H1 (cell line): ENCODE measurements around the gene CDC42SE2. TPM values are rescaled to one million over a fixed set of nuclear protein-coding genes. Genes with fewer than 3 reads are reported as not detected.
"Not testable (repeated sequence)": the region's sequence is repeated elsewhere in the genome, so short reads cannot be mapped to it uniquely, and the experiment has no call there.

Experiments
- CTCF ChIA-PET: fragments of 300-600 bp; sonication (Branson Sonifier 250); formaldehyde crosslinking; loops from one replicate; lab custom pipeline; 2021; ENCODE audit not compliant: partially characterized antibody; lab: Charles Lee
- POLR2A ChIA-PET: fragments of 300-600 bp; sonication (Branson Sonifier 250); formaldehyde crosslinking; loops from one replicate; lab custom pipeline; 2021; ENCODE audit warnings: inconsistent platforms; ENCODE audit not compliant: partially characterized antibody; lab: Charles Lee
- DNase-seq, 2 experiments: peaks; one replicate each; pipeline versions ENCODE4 v3.0.0 to v3.0.0-alpha.2; 2010 to 2022; ENCODE audit warnings: low spot score in 2 of 2, low read depth in 1 of 2, mixed read lengths in 1 of 2
- FAIRE-seq: peaks from 2 replicates; lab custom pipeline; 2011; peaks lifted over from hg19 to GRCh38; lab: Jason Lieb, UNC
- H2AFZ ChIP-seq: 2 replicates; pipeline ENCODE4 v1.8.1; 2012; ENCODE audit warnings: low read length, inconsistent platforms
- H2AK5ac ChIP-seq: 2 replicates; pipeline ENCODE4 v1.6.1; 2013; ENCODE audit warnings: low read depth, low read length
- H2BK120ac ChIP-seq: replicated peaks from 2 replicates; pipeline ENCODE3; 2013; ENCODE audit warnings: low read depth, low read length, inconsistent platforms
- H2BK12ac ChIP-seq: 2 replicates; pipeline ENCODE4 v1.6.1; 2013; ENCODE audit warnings: low read depth, low read length
- H2BK15ac ChIP-seq: 2 replicates; pipeline ENCODE4 v1.6.1; 2013; ENCODE audit warnings: low read length
- H2BK20ac ChIP-seq: 2 replicates; pipeline ENCODE4 v1.6.1; 2013; ENCODE audit warnings: low read length
- H2BK5ac ChIP-seq: 2 replicates; pipeline ENCODE4 v1.6.1; 2013; ENCODE audit warnings: low read depth, low read length
- H3K14ac ChIP-seq: 2 replicates; pipeline ENCODE4 v1.6.1; 2013; ENCODE audit warnings: inconsistent platforms; ENCODE audit not compliant: insufficient read length
- H3K18ac ChIP-seq: 2 replicates; pipeline ENCODE4 v1.6.1; 2013; ENCODE audit warnings: low read length; ENCODE audit errors: extremely low read depth
- H3K23ac ChIP-seq: 2 replicates; pipeline ENCODE4 v1.6.1; 2013; ENCODE audit warnings: inconsistent platforms; ENCODE audit not compliant: insufficient read length
- H3K23me2 ChIP-seq: 2 replicates; pipeline ENCODE4 v1.6.1; 2013; ENCODE audit warnings: low read depth, low read length
- H3K27ac ChIP-seq: 2 replicates; pipeline ENCODE4 v1.6.1; 2011; ENCODE audit warnings: low read depth, low read length, inconsistent platforms
- H3K27me3 ChIP-seq, 4 experiments: replicated peaks in 1 of 4; 1 replicate in 1 of 4; 2 replicates in 3 of 4; pipeline versions ENCODE4 v1.6.1 to v1.8.1; 2011 to 2013; ENCODE audit warnings: low read length in 3 of 4, mild to moderate bottlenecking in 3 of 4, inconsistent platforms in 2 of 4, mixed read lengths in 2 of 4, moderate library complexity in 1 of 4; ENCODE audit not compliant: control insufficient read depth in 3 of 4, insufficient read depth in 3 of 4; ENCODE audit errors: extremely low read depth in 1 of 4
- H3K36me3 ChIP-seq, 4 experiments: 2 replicates each; pipeline versions ENCODE4 v1.6.1 to v1.8.1; 2011 to 2013; ENCODE audit warnings: mild to moderate bottlenecking in 4 of 4, low read length in 3 of 4, moderate library complexity in 2 of 4, control low read depth in 1 of 4, inconsistent platforms in 1 of 4; ENCODE audit not compliant: insufficient read depth in 4 of 4, control insufficient read depth in 2 of 4
- H3K4ac ChIP-seq: replicated peaks from 2 replicates; pipeline ENCODE3; 2013; ENCODE audit warnings: low read length, low read depth, mixed read lengths, inconsistent platforms; ENCODE audit not compliant: insufficient read length
- H3K4me1 ChIP-seq, 4 experiments: replicated peaks in 1 of 4; 1 replicate in 1 of 4; 2 replicates in 3 of 4; pipeline versions ENCODE4 v1.6.1 to v1.8.1; 2011 to 2013; ENCODE audit warnings: low read length in 3 of 4, inconsistent platforms in 2 of 4, mixed read lengths in 1 of 4; ENCODE audit not compliant: insufficient read depth in 4 of 4, control insufficient read depth in 3 of 4
- H3K4me2 ChIP-seq, 2 experiments: 2 replicates each; pipeline versions ENCODE4 v1.6.1 to v1.8.1; 2011 to 2013; ENCODE audit warnings: low read depth in 2 of 2, low read length in 2 of 2, control low read depth in 1 of 2, inconsistent platforms in 1 of 2, mild to moderate bottlenecking in 1 of 2; ENCODE audit not compliant: insufficient read depth in 1 of 2
- H3K4me3 ChIP-seq, 4 experiments: fragments of 200-600, 300-600 bp in 1 of 4; sonication (generic), shearing (Covaris generic), sonication (Bioruptor Twin) in 1 of 4; 2 replicates each; pipeline versions ENCODE4 v1.5.1 to v1.8.1; 2011 to 2016; ENCODE audit warnings: low read length in 4 of 4, low read depth in 3 of 4, control low read depth in 2 of 4, inconsistent platforms in 2 of 4, mild to moderate bottlenecking in 2 of 4, mixed read lengths in 1 of 4, moderate library complexity in 1 of 4; ENCODE audit not compliant: insufficient read depth in 2 of 4; ENCODE audit errors: extremely low read depth in 1 of 4
- H3K56ac ChIP-seq: replicated peaks from 2 replicates; pipeline ENCODE3; 2013; ENCODE audit warnings: low read depth, mild to moderate bottlenecking, mixed read lengths, low read length, inconsistent platforms; ENCODE audit not compliant: insufficient read length
- H3K79me1 ChIP-seq: 2 replicates; pipeline ENCODE4 v1.6.1; 2013; ENCODE audit warnings: low read depth, low read length, control low read depth
- H3K79me2 ChIP-seq, 2 experiments: 2 replicates each; pipeline versions ENCODE4 v1.6.1 to v1.8.1; 2012 to 2013; ENCODE audit warnings: low read length in 2 of 2, mild to moderate bottlenecking in 2 of 2, inconsistent platforms in 1 of 2; ENCODE audit not compliant: insufficient read depth in 2 of 2, control insufficient read depth in 1 of 2
- H3K9ac ChIP-seq, 4 experiments: replicated peaks in 1 of 4; 1 replicate in 1 of 4; 2 replicates in 3 of 4; pipeline versions ENCODE4 v1.6.1 to v1.8.1; 2011 to 2013; ENCODE audit warnings: low read depth in 3 of 4, low read length in 3 of 4, control low read depth in 2 of 4, mild to moderate bottlenecking in 2 of 4, moderate library complexity in 2 of 4, inconsistent platforms in 1 of 4; ENCODE audit errors: extremely low read depth in 1 of 4
- H3K9me3 ChIP-seq, 2 experiments: 2 replicates each; pipeline versions ENCODE4 v1.6.1 to v1.8.1; 2012 to 2013; ENCODE audit warnings: mild to moderate bottlenecking in 2 of 2, moderate library complexity in 2 of 2, control low read depth in 1 of 2, inconsistent platforms in 1 of 2, low read depth in 1 of 2, low read length in 1 of 2, mixed read lengths in 1 of 2; ENCODE audit not compliant: insufficient read depth in 2 of 2
- H4K20me1 ChIP-seq, 2 experiments: replicated peaks in 1 of 2; 2 replicates each; pipeline versions ENCODE3 to v1.8.1; 2011 to 2013; ENCODE audit warnings: inconsistent platforms in 2 of 2, low read length in 2 of 2, mild to moderate bottlenecking in 1 of 2; ENCODE audit not compliant: insufficient read depth in 2 of 2, control insufficient read depth in 1 of 2
- H4K5ac ChIP-seq: 2 replicates; pipeline ENCODE4 v1.6.1; 2013; ENCODE audit warnings: low read length, low read depth, mixed read lengths, inconsistent platforms; ENCODE audit not compliant: insufficient read length
- H4K8ac ChIP-seq: 2 replicates; pipeline ENCODE4 v1.8.0; 2013; ENCODE audit warnings: mild to moderate bottlenecking, moderate library complexity, low read length, inconsistent platforms; ENCODE audit not compliant: insufficient read depth; ENCODE audit errors: extremely low read depth
- H4K91ac ChIP-seq: replicated peaks from 2 replicates; pipeline ENCODE3; 2013; ENCODE audit warnings: low read length, mixed read lengths, inconsistent platforms; ENCODE audit not compliant: insufficient read length
- WGBS, 2 experiments: shearing (Covaris generic) in 1 of 2; methylation state at CpG; one replicate each; pipeline versions ENCODE4 v1.1.6 to v1.1.7; 2013 to 2015; ENCODE audit warnings: low lambda C conversion rate in 2 of 2, mixed read lengths in 2 of 2, inconsistent platforms in 1 of 2, low coverage in 1 of 2, missing lambda C conversion rate in 1 of 2; ENCODE audit not compliant: insufficient replicate concordance in 2 of 2, insufficient coverage in 1 of 2, insufficient read length in 1 of 2; ENCODE audit errors: extremely low coverage in 1 of 2, missing lambda C conversion rate in 1 of 2; 5-methylcytosine and 5-hydroxymethylcytosine counted together
- polyA plus RNA-seq, 7 experiments: library from polyadenylated mRNA; depleted of rRNA in 3 of 7; stranded (reverse) in 5 of 7; unstranded in 2 of 7; fragments of >200 nt in 5 of 7; fragments of 200-250 nt in 2 of 7; gene quantifications; 1 replicate in 5 of 7; 2 replicates in 1 of 7; 4 replicates in 1 of 7; pipeline versions ENCODE4 v1.2.1 to v1.2.3, GENCODE V29; 2011 to 2013; ENCODE audit warnings: missing spikeins in 2 of 7, mixed read lengths in 2 of 7
- total RNA-seq: library from RNA; stranded (reverse); fragmentation: NEBNext Ultra II Directional; extraction: Animal tissue kit (Norgen Biotek cat#: 25700); gene quantifications from 2 replicates; pipeline ENCODE4 v1.2.1, GENCODE V29; 2021

The CDC42SE2 gene
- total and polyA plus RNA-seq, 2 of the 8 experiments (the other 6 are each of a cell fraction or from before 2014, with no cell fraction given): 16.7 to 30.8 TPM

DNA sequence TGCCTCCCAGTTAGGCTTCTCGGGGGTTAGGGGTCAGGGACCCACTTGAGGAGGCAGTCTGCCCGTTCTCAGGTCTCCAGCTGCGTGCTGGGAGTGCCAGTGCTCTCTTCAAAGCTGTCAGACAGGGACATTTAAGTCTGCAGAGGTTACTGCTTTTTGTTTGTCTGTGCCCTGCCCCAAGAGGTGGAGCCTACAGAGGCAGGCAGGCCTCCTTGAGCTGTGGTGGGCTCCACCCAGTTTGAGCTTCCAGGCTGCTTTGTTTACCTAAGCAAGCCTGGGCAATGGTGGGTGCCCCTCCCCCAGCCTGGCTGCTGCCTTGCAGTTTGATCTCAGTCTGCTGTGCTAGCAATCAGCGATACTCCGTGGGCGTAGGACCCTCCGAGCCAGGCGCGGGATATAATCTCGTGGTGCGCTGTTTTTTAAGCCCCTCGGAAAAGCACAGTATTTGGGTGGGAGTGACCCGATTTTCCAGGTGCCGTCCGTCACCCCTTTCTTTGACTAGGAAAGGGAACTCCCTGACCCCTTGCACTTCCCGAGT, 48.5 kb downstream of the CDC42SE2 start:
- WGBS, 2 experiments: 84% methylated on average over 16 of the region's 16 CpGs; no CpG with 5 or more reads in 1 of the 2 experiments
- H2BK120ac ChIP-seq, H3K18ac ChIP-seq, H4K91ac ChIP-seq, H2AFZ ChIP-seq, H3K79me1 ChIP-seq, H2BK15ac ChIP-seq, H3K4me1 ChIP-seq, H3K36me3 ChIP-seq, H4K5ac ChIP-seq, H2AK5ac ChIP-seq, H3K14ac ChIP-seq, H3K4me3 ChIP-seq, H3K4ac ChIP-seq, H2BK20ac ChIP-seq, H2BK12ac ChIP-seq, H3K56ac ChIP-seq, H4K8ac ChIP-seq, H3K23me2 ChIP-seq, FAIRE-seq, H4K20me1 ChIP-seq, H3K9me3 ChIP-seq, H2BK5ac ChIP-seq, H3K27me3 ChIP-seq, H3K23ac ChIP-seq: not testable (repeated sequence)
- Histone ChIP-seq H3K79me2 (peaks cover 0 to 28% of the 10 kb centered on the region in 2 experiments; a peak in 3 of 4 replicates), H3K9ac (0 out of 7 replicates have a peak overlapping the region, but pooled peaks of 1 of the 4 experiments have one; percentile 37), H3K27ac (peak overlapping the region; percentile 67; the same call in 1 of the 2 replicates), H3K4me2 (peak overlapping the region; percentile 47 to 53; a peak in 2 of 4 replicates)
- ChIA-PET CTCF (interaction anchor here (0.9 to 1.0 kb wide), 2 partner anchors 47 to 70 kb away, joined by 3 read pairs; no protein-coding TSS in a partner anchor), POLR2A (interaction anchor here (1.2 to 2.2 kb wide), 6 partner anchors 8 to 70 kb away, joined by 3 to 8 read pairs (median 6); partner anchors contain the start of gene CDC42SE2)
- peak in 1 of 2 experiments; percentile 79 for DNase-seq
